HepG2 (cell line): ENCODE measurements around the gene ZBTB48. TPM values are rescaled to one million over a fixed set of nuclear protein-coding genes. Genes with fewer than 3 reads are reported as not detected.

Source experiments
- HHEX ChIP-seq: IDR thresholded peaks from 2 replicates; pipeline ENCODE4 v1.6.1; 2016; ENCODE audit warnings: control low read depth
- HNRNPK ChIP-seq: fragments of 200-400 bp; formaldehyde crosslinking; IDR thresholded peaks from 2 replicates; pipeline ENCODE4 v1.6.1; 2018; ENCODE audit warnings: low read length, low read depth, moderate library complexity, mild to moderate bottlenecking; ENCODE audit not compliant: poor library complexity, severe bottlenecking
- HNRNPUL1 ChIP-seq: fragments of 200-400 bp; formaldehyde crosslinking; IDR thresholded peaks from 2 replicates; pipeline ENCODE4 v1.6.1; 2017; ENCODE audit warnings: low read depth, mild to moderate bottlenecking, low read length, moderate library complexity
- SMARCE1 ChIP-seq: fragments of 450-650 bp; IDR thresholded peaks from 2 replicates; pipeline ENCODE4 v1.6.1; 2017; ENCODE audit warnings: borderline replicate concordance
- ZNF530 ChIP-seq: sonication (generic); formaldehyde crosslinking; IDR thresholded peaks from 2 replicates; pipeline ENCODE4 v1.5.0; 2020; ENCODE audit warnings: low read depth, mild to moderate bottlenecking, missing genetic modification reagents
- ZNF660 ChIP-seq: sonication (generic); formaldehyde crosslinking; IDR thresholded peaks from 2 replicates; pipeline ENCODE4 v1.5.1; 2020; ENCODE audit warnings: mild to moderate bottlenecking, low read depth, missing genetic modification reagents, borderline replicate concordance
- polyA plus RNA-seq, 8 experiments: library from polyadenylated mRNA; depleted of rRNA in 3 of 8; stranded (reverse) in 7 of 8; unstranded in 1 of 8; fragments of >200 nt; fragmentation: Illumina TruSeq in 4 of 8; extraction: Trizol in 4 of 8; gene quantifications; 2 replicates each; pipeline versions ENCODE4 v1.2.1 to v1.2.3, GENCODE V29; 2011 to 2016; ENCODE audit warnings: low read depth in 4 of 8, missing spikeins in 1 of 8, mixed read lengths in 1 of 8; ENCODE audit not compliant: insufficient read depth in 1 of 8
- total RNA-seq, 5 experiments: library from RNA; depleted of rRNA; stranded (reverse); fragments of >200 nt; fragmentation: Illumina TruSeq; extraction: Trizol; gene quantifications; 2 replicates each; pipeline ENCODE4 v1.2.3, GENCODE V29; 2016; ENCODE audit warnings: low read depth in 1 of 5
- TF ChIP-seq, protein P1 (sequence below): sonication (generic); formaldehyde crosslinking; IDR thresholded peaks from 2 replicates; pipeline ENCODE4 v1.5.0; 2020; ENCODE audit warnings: missing genetic modification reagents
- TF ChIP-seq, protein P2 (sequence below): sonication (generic); formaldehyde crosslinking; IDR thresholded peaks from 2 replicates; pipeline ENCODE4 v1.5.1; 2020; ENCODE audit warnings: mild to moderate bottlenecking, missing genetic modification reagents, moderate library complexity
- TF ChIP-seq, protein P3 (sequence below): sonication (generic); formaldehyde crosslinking; IDR thresholded peaks from 2 replicates; pipeline ENCODE4 v1.8.0; 2022; ENCODE audit warnings: missing genetic modification reagents, mild to moderate bottlenecking, borderline replicate concordance

ZBTB48 gene
- total and polyA plus RNA-seq, 2 of the 13 experiments (the other 11 are each of a cell fraction or from before 2014, with no cell fraction given), result 13.0 to 17.1 TPM

DNA sequence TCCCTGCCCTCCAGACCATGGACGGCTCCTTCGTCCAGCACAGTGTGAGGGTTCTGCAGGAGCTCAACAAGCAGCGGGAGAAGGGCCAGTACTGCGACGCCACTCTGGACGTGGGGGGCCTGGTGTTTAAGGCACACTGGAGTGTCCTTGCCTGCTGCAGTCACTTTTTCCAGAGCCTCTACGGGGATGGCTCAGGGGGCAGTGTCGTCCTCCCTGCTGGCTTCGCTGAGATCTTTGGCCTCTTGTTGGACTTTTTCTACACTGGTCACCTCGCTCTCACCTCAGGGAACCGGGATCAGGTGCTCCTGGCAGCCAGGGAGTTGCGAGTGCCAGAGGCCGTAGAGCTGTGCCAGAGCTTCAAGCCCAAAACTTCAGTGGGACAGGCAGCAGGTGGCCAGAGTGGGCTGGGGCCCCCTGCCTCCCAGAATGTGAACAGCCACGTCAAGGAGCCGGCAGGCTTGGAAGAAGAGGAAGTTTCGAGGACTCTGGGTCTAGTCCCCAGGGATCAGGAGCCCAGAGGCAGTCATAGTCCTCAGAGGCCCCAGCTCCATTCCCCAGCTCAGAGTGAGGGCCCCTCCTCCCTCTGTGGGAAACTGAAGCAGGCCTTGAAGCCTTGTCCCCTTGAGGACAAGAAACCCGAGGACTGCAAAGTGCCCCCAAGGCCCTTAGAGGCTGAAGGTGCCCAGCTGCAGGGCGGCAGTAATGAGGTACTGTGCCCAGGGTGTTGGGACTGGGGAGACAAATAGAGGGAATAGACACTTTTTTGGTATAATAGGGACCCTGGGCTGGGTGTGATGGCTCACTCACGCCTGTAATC is 1.0 kb downstream of the ZBTB48 start (continued):
- TF ChIP-seq, protein P1, sequence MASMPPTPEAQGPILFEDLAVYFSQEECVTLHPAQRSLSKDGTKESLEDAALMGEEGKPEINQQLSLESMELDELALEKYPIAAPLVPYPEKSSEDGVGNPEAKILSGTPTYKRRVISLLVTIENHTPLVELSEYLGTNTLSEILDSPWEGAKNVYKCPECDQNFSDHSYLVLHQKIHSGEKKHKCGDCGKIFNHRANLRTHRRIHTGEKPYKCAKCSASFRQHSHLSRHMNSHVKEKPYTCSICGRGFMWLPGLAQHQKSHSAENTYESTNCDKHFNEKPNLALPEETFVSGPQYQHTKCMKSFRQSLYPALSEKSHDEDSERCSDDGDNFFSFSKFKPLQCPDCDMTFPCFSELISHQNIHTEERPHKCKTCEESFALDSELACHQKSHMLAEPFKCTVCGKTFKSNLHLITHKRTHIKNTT (CRISPR knock-in tag), result no peak
- TF ChIP-seq ZNF660 (no peak), HNRNPK (no peak), HNRNPUL1 (no peak), SMARCE1 (no peak), HHEX (CRISPR knock-in tag) (no peak), ZNF530 (CRISPR knock-in tag) (0 out of 2 replicates have a peak, but pooled peaks have one; percentile 4)
- TF ChIP-seq, protein P2, sequence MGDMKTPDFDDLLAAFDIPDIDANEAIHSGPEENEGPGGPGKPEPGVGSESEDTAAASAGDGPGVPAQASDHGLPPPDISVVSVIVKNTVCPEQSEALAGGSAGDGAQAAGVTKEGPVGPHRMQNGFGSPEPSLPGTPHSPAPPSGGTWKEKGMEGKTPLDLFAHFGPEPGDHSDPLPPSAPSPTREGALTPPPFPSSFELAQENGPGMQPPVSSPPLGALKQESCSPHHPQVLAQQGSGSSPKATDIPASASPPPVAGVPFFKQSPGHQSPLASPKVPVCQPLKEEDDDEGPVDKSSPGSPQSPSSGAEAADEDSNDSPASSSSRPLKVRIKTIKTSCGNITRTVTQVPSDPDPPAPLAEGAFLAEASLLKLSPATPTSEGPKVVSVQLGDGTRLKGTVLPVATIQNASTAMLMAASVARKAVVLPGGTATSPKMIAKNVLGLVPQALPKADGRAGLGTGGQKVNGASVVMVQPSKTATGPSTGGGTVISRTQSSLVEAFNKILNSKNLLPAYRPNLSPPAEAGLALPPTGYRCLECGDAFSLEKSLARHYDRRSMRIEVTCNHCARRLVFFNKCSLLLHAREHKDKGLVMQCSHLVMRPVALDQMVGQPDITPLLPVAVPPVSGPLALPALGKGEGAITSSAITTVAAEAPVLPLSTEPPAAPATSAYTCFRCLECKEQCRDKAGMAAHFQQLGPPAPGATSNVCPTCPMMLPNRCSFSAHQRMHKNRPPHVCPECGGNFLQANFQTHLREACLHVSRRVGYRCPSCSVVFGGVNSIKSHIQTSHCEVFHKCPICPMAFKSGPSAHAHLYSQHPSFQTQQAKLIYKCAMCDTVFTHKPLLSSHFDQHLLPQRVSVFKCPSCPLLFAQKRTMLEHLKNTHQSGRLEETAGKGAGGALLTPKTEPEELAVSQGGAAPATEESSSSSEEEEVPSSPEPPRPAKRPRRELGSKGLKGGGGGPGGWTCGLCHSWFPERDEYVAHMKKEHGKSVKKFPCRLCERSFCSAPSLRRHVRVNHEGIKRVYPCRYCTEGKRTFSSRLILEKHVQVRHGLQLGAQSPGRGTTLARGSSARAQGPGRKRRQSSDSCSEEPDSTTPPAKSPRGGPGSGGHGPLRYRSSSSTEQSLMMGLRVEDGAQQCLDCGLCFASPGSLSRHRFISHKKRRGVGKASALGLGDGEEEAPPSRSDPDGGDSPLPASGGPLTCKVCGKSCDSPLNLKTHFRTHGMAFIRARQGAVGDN (CRISPR knock-in tag), result peak; percentile 28
- TF ChIP-seq, protein P3, sequence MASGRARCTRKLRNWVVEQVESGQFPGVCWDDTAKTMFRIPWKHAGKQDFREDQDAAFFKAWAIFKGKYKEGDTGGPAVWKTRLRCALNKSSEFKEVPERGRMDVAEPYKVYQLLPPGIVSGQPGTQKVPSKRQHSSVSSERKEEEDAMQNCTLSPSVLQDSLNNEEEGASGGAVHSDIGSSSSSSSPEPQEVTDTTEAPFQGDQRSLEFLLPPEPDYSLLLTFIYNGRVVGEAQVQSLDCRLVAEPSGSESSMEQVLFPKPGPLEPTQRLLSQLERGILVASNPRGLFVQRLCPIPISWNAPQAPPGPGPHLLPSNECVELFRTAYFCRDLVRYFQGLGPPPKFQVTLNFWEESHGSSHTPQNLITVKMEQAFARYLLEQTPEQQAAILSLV (CRISPR knock-in tag), result no peak
